Esophagus squamous epithelium (tissue), 4 donors: ENCODE data around the gene ITCH.

Source experiments
- POLR2A ChIP-seq, 4 donors: fragments of 450-650 bp; IDR thresholded peaks; one replicate each; pipeline ENCODE4 v1.6.1; 2017; ENCODE audit warnings: antibody characterized with exemption in 4 of 4, mild to moderate bottlenecking in 4 of 4, moderate library complexity in 3 of 4
- TF ChIP-seq, protein P1 (sequence below), 6 experiments: fragments of 450-650 bp in 4 of 6; fragments of 200-600 bp in 2 of 6; sonication (generic) in 2 of 6; IDR thresholded peaks; one replicate each; pipeline ENCODE4 v1.5.1; 2016 to 2019; ENCODE audit warnings: antibody characterized with exemption in 6 of 6, mild to moderate bottlenecking in 4 of 6, moderate library complexity in 4 of 6

DNA sequence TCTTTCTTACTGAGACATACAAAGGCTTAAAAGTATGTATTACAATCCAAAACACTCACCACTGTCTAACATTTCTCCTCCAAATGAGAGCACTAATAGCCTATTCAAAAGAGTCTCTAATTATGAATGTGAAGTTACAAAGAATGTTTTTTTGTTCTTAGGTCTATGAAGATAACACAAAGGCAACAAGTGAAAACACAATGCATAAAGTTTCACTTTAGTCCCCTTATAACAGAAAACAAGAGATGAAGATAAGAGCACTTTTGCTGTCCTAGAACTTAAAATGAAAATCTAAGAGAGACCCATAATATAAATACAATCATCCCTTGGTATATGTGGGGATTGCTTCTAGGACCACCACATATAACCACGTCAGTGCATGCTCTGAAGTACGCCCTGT lies 25.6 kb downstream of the ITCH start:
- TF ChIP-seq, protein P1, sequence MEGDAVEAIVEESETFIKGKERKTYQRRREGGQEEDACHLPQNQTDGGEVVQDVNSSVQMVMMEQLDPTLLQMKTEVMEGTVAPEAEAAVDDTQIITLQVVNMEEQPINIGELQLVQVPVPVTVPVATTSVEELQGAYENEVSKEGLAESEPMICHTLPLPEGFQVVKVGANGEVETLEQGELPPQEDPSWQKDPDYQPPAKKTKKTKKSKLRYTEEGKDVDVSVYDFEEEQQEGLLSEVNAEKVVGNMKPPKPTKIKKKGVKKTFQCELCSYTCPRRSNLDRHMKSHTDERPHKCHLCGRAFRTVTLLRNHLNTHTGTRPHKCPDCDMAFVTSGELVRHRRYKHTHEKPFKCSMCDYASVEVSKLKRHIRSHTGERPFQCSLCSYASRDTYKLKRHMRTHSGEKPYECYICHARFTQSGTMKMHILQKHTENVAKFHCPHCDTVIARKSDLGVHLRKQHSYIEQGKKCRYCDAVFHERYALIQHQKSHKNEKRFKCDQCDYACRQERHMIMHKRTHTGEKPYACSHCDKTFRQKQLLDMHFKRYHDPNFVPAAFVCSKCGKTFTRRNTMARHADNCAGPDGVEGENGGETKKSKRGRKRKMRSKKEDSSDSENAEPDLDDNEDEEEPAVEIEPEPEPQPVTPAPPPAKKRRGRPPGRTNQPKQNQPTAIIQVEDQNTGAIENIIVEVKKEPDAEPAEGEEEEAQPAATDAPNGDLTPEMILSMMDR (IDR thresholded peaks at IDR 0.05), result no peak
- no peak for TF ChIP-seq POLR2A (IDR thresholded peaks at IDR 0.05)
